Aorta (tissue), 5 donors: ENCODE results near the gene METTL18. TPM values are rescaled to one million over a fixed set of nuclear protein-coding genes. Genes with fewer than 3 reads are reported as not detected.

ENCODE experiments used
- ATAC-seq: fragments of 200-7000 bp; cut with Tn5 transposase; one replicate; pipeline ENCODE4 v1.9.1; 2022; ENCODE audit warnings: moderate library complexity; ENCODE audit not compliant: low FRiP score
- DNase-seq, 2 donors: peaks; one replicate each; pipeline ENCODE4 v3.0.0-alpha.2; 2020
- H3K27ac ChIP-seq, 2 donors: one replicate each; pipeline ENCODE4 v1.5.1; 2013; ENCODE audit warnings: low read length in 2 of 2, mild to moderate bottlenecking in 2 of 2, moderate library complexity in 2 of 2, control low read depth in 1 of 2, inconsistent platforms in 1 of 2, low read depth in 1 of 2
- H3K27me3 ChIP-seq, 2 donors: one replicate each; pipeline ENCODE4 v1.6.1; 2013; ENCODE audit warnings: control low read depth in 1 of 2, low read length in 1 of 2, mild to moderate bottlenecking in 1 of 2, moderate library complexity in 1 of 2; ENCODE audit not compliant: insufficient read depth in 2 of 2, control insufficient read depth in 1 of 2
- H3K36me3 ChIP-seq, 2 donors: one replicate each; pipeline ENCODE4 v1.6.1; 2013; ENCODE audit warnings: control low read depth in 1 of 2, low read length in 1 of 2, mild to moderate bottlenecking in 1 of 2; ENCODE audit not compliant: insufficient read depth in 2 of 2, control insufficient read depth in 1 of 2
- H3K4me1 ChIP-seq, 2 donors: one replicate each; pipeline ENCODE4 v1.6.1; 2013; ENCODE audit warnings: low read length in 2 of 2, control low read depth in 1 of 2, mild to moderate bottlenecking in 1 of 2, moderate library complexity in 1 of 2; ENCODE audit not compliant: insufficient read depth in 2 of 2, control insufficient read depth in 1 of 2
- H3K4me3 ChIP-seq, 2 donors: one replicate each; pipeline ENCODE4 v1.5.1; 2013; ENCODE audit warnings: low read length in 2 of 2, control low read depth in 1 of 2, mild to moderate bottlenecking in 1 of 2
- H3K9me3 ChIP-seq: one replicate; pipeline ENCODE4 v1.6.1; 2013; ENCODE audit warnings: mild to moderate bottlenecking, low read length; ENCODE audit not compliant: control insufficient read depth
- WGBS, 2 donors: extraction: QIAGEN DNeasy Blood & Tissue Kit; methylation state at CpG; one replicate each; pipeline ENCODE4 v1.1.7; 2013; 5-methylcytosine and 5-hydroxymethylcytosine counted together
- intact Hi-C, 2 donors: fragments of 100-400 bp; cut with DNase I; formaldehyde crosslinking; loops; one replicate each; pipeline versions ENCODE4 v1.14.2 to v1.15.0; 2022
- polyA plus RNA-seq, 2 donors: library from polyadenylated mRNA; stranded (reverse); fragments of 200-250 nt; gene quantifications; one replicate each; pipeline ENCODE4 v1.2.3, GENCODE V29; 2013
- total RNA-seq, 2 donors: library from RNA; stranded (reverse); fragmentation: NEBNext Ultra II Directional; extraction: Animal tissue kit (Norgen Biotek cat#: 25700); gene quantifications; one replicate each; pipeline ENCODE4 v1.2.1, GENCODE V29; 2021
- donor health status: healthy with polysubstance abuse.
- donor health status: Bipolar disorder and iron deficiency.
- donor health status: DM: no; HTN: no; CAD: no.
- donor health status: DM: no; HTN: no; CAD: no.
- donor health status: DM: yes; HTN: yes; CAD: no.

METTL18 gene
- total and polyA plus RNA-seq, 4 donors, result 4.7 to 9.6 (median 5.6) TPM

DNA sequence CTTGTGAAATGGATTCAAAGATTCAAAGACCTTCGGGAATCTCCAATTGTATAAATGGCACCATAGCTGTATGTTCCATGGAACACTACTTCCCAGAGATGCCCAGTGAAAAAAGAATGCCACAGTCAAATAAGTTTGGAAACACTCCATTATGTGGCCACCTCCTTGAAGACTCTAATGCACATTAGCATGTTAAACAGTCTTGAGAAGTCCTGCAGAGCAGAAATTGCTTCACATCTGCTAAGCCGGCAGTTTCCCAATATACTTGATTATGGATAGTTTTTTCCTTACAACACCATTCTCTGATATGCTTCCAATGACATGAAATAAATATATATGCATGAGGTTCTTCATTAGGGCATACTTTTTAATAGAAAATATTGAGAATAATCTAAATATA lies 48.2 kb downstream of the METTL18 start:
- Histone ChIP-seq H3K4me3 (no peak overlapping the region), H3K9me3 (no peaks in the 10 kb centered on the region), H3K27ac (no peak overlapping the region), H3K36me3 (no peaks in the 10 kb centered on the region), H3K4me1 (no peaks in the 10 kb centered on the region), H3K27me3 (no peaks in the 10 kb centered on the region)
- intact Hi-C loops, result no loop called here
- 86 to 89% methylated on average over 2 of the region's 2 CpGs for WGBS, 2 donors
- ATAC-seq (no peak), DNase-seq (no peak)

DNA sequence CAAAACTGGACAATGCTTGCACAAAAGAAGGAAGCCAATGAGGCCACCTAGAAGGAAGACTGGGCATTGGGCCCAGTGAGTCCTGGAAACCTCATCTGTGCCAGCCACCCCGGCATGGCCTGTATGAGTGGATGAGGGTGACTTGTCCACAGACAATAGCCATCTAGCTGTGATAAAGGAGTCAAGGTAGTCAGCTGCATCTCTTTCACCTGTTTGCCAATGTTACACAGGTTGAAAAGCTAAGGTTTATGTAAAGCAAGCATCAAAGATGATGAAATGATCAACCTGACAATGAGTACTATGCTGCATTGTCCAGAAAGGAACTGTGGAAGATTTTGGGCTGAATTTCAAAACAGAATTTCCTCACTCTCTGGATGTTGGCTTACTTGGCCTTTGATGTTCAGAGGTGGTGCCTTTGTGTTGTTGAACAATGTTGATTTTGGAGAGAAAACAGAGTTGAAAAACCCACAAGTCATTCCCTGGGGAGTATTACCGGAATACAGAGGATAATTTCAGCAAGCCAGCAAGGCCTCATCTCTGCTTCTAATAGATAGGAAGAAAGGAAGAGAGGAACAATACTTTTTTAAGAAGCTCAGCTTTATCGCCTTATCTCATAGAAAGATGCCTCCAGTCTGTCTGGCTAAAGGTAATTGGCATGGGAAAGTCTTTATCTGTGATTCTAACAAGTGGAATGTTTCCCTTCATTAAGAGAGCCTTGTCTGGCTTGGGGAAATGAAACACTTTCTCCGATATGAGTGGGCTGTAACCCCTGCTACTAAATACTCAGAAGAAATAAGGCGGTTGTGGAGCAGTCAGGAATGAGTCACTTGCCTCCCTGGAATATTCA lies 49.5 kb downstream of the METTL18 start:
- no peaks in the 10 kb centered on the region for H3K27me3 ChIP-seq
- H3K36me3 ChIP-seq, result no peaks in the 10 kb centered on the region
- no peak for ATAC-seq
- 59 to 60% methylated on average over 5 of the region's 5 CpGs for WGBS, 2 donors
- intact Hi-C loops, result no loop called here
- H3K27ac ChIP-seq, result no peak overlapping the region
- H3K9me3 ChIP-seq, result no peaks in the 10 kb centered on the region
- no peaks in the 10 kb centered on the region for H3K4me1 ChIP-seq
- DNase-seq, result no peak
- H3K4me3 ChIP-seq, result no peak overlapping the region

Other genes with a start within 250 kb of the METTL18 start
- 1 to 10 TPM in 1 of 2 donors, under 1 TPM in 1; 0.48 to 1.4 TPM for gene F5, start 208.4 kb downstream of the METTL18 start, total RNA-seq
- 1 to 10 TPM; 1.0 to 3.5 TPM for gene F5, start 208.4 kb downstream of the METTL18 start, polyA plus RNA-seq
- gene SELP, start 164.8 kb downstream of the METTL18 start, total RNA-seq, result 10 to 100 TPM in 1 of 2 donors, 1 to 10 TPM in 1; 9.1 to 42.5 TPM
- 10 to 100 TPM in 1 of 2 donors, 1 to 10 TPM in 1; 8.6 to 16.4 TPM for gene SELP, start 164.8 kb downstream of the METTL18 start, polyA plus RNA-seq
- gene SELL, start 83.3 kb downstream of the METTL18 start, total RNA-seq, result 10 to 100 TPM; 10.3 to 11.4 TPM
- 10 to 100 TPM in 1 of 2 donors, 1 to 10 TPM in 1; 2.0 to 12.8 TPM for gene SELL, start 83.3 kb downstream of the METTL18 start, polyA plus RNA-seq
- 10 to 100 TPM; 14.8 to 38.8 TPM for gene SELE, start 60.8 kb downstream of the METTL18 start, total RNA-seq
- under 1 TPM in 1 of 2 donors, not detected in 1; 0.18 TPM for gene SELE, start 60.8 kb downstream of the METTL18 start, polyA plus RNA-seq
- 10 to 100 TPM in 1 of 2 donors, 1 to 10 TPM in 1; 7.5 to 11.9 TPM for gene SCYL3, start 99.0 kb upstream of the METTL18 start, total RNA-seq
- gene SCYL3, start 99.0 kb upstream of the METTL18 start, polyA plus RNA-seq, result 1 to 10 TPM; 2.4 to 4.8 TPM